Activated T-cell treated with anti-CD3 and anti-CD28 coated beads, Interleukin-2, amount 50 U/mL, for 72 hours (primary cell): ENCODE measurements around the gene MPND. TPM values are rescaled to one million over a fixed set of nuclear protein-coding genes. Genes with fewer than 3 reads are reported as not detected.

ENCODE experiments used
- ATAC-seq, 2 donors: fragments of 150-1000 bp; cut with Tn5 transposase; replicated peaks in 1 of 2; 2 replicates each; pipeline ENCODE4 v1.10.0; 2021; ENCODE audit warnings: moderate library complexity in 2 of 2, mild to moderate bottlenecking in 1 of 2
- DNase-seq, 2 donors: peaks; one replicate each; pipeline ENCODE4 v3.0.0; 2021 to 2022; ENCODE audit warnings: mixed read lengths in 1 of 2
- H3K27ac Mint-ChIP-seq: one replicate; pipeline ENCODE4 v1.8.0; 2022; ENCODE audit warnings: mild to moderate bottlenecking, moderate library complexity, mixed read lengths
- H3K27me3 Mint-ChIP-seq: one replicate; pipeline ENCODE4 v1.8.0; 2022; ENCODE audit warnings: low read depth, mixed read lengths
- H3K36me3 Mint-ChIP-seq, 2 donors: one replicate each; pipeline ENCODE4 v1.8.0; 2022; ENCODE audit warnings: mixed read lengths in 2 of 2, mild to moderate bottlenecking in 1 of 2; ENCODE audit not compliant: insufficient read depth in 2 of 2
- H3K4me1 Mint-ChIP-seq: one replicate; pipeline ENCODE4 v1.8.0; 2022; ENCODE audit warnings: low read depth, mixed read lengths
- H3K4me3 Mint-ChIP-seq, 2 donors: one replicate each; pipeline ENCODE4 v1.8.0; 2022; ENCODE audit warnings: mild to moderate bottlenecking in 2 of 2, mixed read lengths in 2 of 2, moderate library complexity in 2 of 2
- H3K9me3 Mint-ChIP-seq, 2 donors: one replicate each; pipeline ENCODE4 v1.8.0; 2022; ENCODE audit warnings: mixed read lengths in 2 of 2
- total RNA-seq, 2 donors: library from RNA; stranded (reverse); gene quantifications; one replicate each; pipeline ENCODE4 v1.2.3, GENCODE V29; 2022

The MPND gene
- total RNA-seq, 2 donors from 2014 or later, result 9.7 to 10.3 TPM

GRCh38 chr19:4390017-4390566, 46.7 kb downstream of the MPND start:
- ATAC-seq, result no peak
- Mint-ChIP-seq H3K27ac (peak overlapping the region; percentile 89), H3K9me3 (no peaks in the 10 kb centered on the region), H3K36me3 (peaks cover 4% of the 10 kb centered on the region in 2 donors), H3K4me3 (peak overlapping the region in 1 of 2 donors; percentile 20), H3K27me3 (no peaks in the 10 kb centered on the region), H3K4me1 (peaks cover 35% of the 10 kb centered on the region)
- no peak for DNase-seq

- ATAC-seq (no peak), DNase-seq (no peak)
- peaks cover 6% of the 10 kb centered on the region in 2 donors for H3K36me3 Mint-ChIP-seq
- H3K9me3 Mint-ChIP-seq, result no peaks in the 10 kb centered on the region
- peak overlapping the region; percentile 89 for H3K27ac Mint-ChIP-seq
- H3K4me3 Mint-ChIP-seq, result no peak overlapping the region
- peaks cover 41% of the 10 kb centered on the region for H3K4me1 Mint-ChIP-seq
- H3K27me3 Mint-ChIP-seq, result no peaks in the 10 kb centered on the region
Observed at GRCh38 chr19:4390567-4391305, 47.4 kb downstream of the MPND start.

GRCh38 chr19:4391306-4391693, 47.9 kb downstream of the MPND start:
- H3K27me3 Mint-ChIP-seq, result no peaks in the 10 kb centered on the region
- H3K9me3 Mint-ChIP-seq, result no peaks in the 10 kb centered on the region
- peaks cover 46% of the 10 kb centered on the region for H3K4me1 Mint-ChIP-seq
- ATAC-seq (no peak), DNase-seq (no peak)
- no peak overlapping the region for H3K4me3 Mint-ChIP-seq
- H3K27ac Mint-ChIP-seq, result no peak overlapping the region
- peaks cover 6% of the 10 kb centered on the region in 2 donors for H3K36me3 Mint-ChIP-seq

DNA sequence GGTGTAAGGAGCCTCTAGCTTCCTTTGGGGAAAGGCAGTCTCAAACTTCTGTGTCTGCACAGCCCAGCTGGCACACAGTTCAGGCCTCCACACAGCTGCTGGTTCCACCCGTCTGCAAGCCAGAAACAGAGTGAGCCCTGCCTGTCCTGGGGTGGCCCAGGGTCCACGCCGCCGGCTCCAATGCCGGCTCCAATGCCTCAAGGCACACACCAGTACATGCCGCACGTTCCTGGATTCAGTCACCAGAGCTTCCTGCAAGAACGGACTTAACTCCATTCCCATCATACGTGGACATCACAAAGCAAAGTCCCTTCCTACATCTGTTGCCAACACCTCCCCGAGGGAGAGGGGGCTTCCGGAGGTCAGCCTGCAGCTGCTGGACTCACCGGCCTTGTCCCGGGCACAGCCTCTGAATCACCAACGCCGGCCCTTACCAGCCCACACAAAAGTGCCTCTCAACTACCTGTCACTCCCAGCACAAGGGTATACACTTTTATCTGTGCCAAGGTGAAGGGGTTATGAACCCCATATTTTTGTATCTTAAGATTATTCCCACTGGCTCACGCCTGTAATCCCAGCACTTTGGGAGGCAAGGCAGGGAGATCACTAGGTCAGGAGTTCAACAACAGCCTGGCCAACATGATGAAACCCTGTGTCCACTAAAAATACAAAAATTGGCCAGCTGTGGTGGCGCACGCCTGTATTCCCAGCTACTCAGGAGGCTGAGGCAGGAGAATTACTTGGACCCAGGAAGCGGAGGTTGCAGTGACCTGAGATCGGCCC, 48.5 kb downstream of the MPND start:
- H3K27ac Mint-ChIP-seq, result no peak overlapping the region
- H3K27me3 Mint-ChIP-seq, result no peaks in the 10 kb centered on the region
- H3K4me1 Mint-ChIP-seq, result peaks cover 52% of the 10 kb centered on the region
- H3K9me3 Mint-ChIP-seq, result no peaks in the 10 kb centered on the region
- H3K36me3 Mint-ChIP-seq, result peaks cover 12% of the 10 kb centered on the region in 2 donors
- no peak for ATAC-seq
- DNase-seq, result no peak
- H3K4me3 Mint-ChIP-seq, result no peak overlapping the region

- Mint-ChIP-seq H3K27me3 (no peaks in the 10 kb centered on the region), H3K4me3 (no peak overlapping the region), H3K36me3 (peaks cover 11 to 12% of the 10 kb centered on the region in 2 donors), H3K4me1 (peaks cover 71% of the 10 kb centered on the region), H3K9me3 (no peaks in the 10 kb centered on the region), H3K27ac (peak overlapping the region; percentile 91)
- DNase-seq, result no peak
- ATAC-seq, result no peak
Observed at GRCh38 chr19:4393947-4394590, 50.7 kb downstream of the MPND start.

- Mint-ChIP-seq H3K4me1 (peaks cover 69% of the 10 kb centered on the region), H3K36me3 (peaks cover 11% of the 10 kb centered on the region in 2 donors), H3K9me3 (peaks cover 0 to 1% of the 10 kb centered on the region in 2 donors), H3K27me3 (no peaks in the 10 kb centered on the region), H3K27ac (peak overlapping the region; percentile 17), H3K4me3 (peak overlapping the region in 1 of 2 donors; percentile 2)
- no peak for DNase-seq
- ATAC-seq, result no peak
Observed at GRCh38 chr19:4396949-4397783, 53.8 kb downstream of the MPND start.

GRCh38 chr19:4399812-4400134, 56.4 kb downstream of the MPND start:
- Mint-ChIP-seq H3K4me1 (peaks cover 79% of the 10 kb centered on the region), H3K27ac (peak overlapping the region; percentile 93), H3K36me3 (peaks cover 11 to 13% of the 10 kb centered on the region in 2 donors), H3K9me3 (peaks cover 0 to 1% of the 10 kb centered on the region in 2 donors), H3K27me3 (no peaks in the 10 kb centered on the region), H3K4me3 (peak overlapping the region; percentile 87 to 96)
- peak; percentile 2 to 3 for ATAC-seq
- DNase-seq, result no peak

- Mint-ChIP-seq H3K9me3 (peaks cover 0 to 1% of the 10 kb centered on the region in 2 donors), H3K4me1 (peaks cover 76% of the 10 kb centered on the region), H3K4me3 (peak within 1 kb of the TSS; percentile 87 to 96), H3K27ac (peak within 1 kb of the TSS; percentile 93), H3K36me3 (peaks cover 10 to 11% of the 10 kb centered on the region in 2 donors), H3K27me3 (no peaks in the 10 kb centered on the region)
- ATAC-seq (peak; percentile 72 to 74), DNase-seq (peak; percentile 91 to 94)
Observed at GRCh38 chr19:4400135-4400936, 57.0 kb downstream of the MPND start, which contains the start of gene SH3GL1. SH3GL1 (minus strand) TSS chr19:4400547; CDS start chr19:4400368, 179 bp downstream.

- peaks cover 7 to 10% of the 10 kb centered on the region in 2 donors for H3K36me3 Mint-ChIP-seq
- no peak for ATAC-seq
- H3K27ac Mint-ChIP-seq, result peak overlapping the region; percentile 90
- peak overlapping the region; percentile 87 to 93 for H3K4me3 Mint-ChIP-seq
- H3K4me1 Mint-ChIP-seq, result peaks cover 71% of the 10 kb centered on the region
- H3K9me3 Mint-ChIP-seq, result peaks cover 0 to 1% of the 10 kb centered on the region in 2 donors
- no peaks in the 10 kb centered on the region for H3K27me3 Mint-ChIP-seq
- DNase-seq, result no peak
Observed at GRCh38 chr19:4401769-4402170, 58.4 kb downstream of the MPND start.

- Mint-ChIP-seq H3K9me3 (peaks cover 0 to 1% of the 10 kb centered on the region in 2 donors), H3K4me1 (peaks cover 71% of the 10 kb centered on the region), H3K27ac (peak within 1 kb of the TSS; percentile 90), H3K36me3 (peaks cover 7 to 8% of the 10 kb centered on the region in 2 donors), H3K4me3 (peak within 1 kb of the TSS; percentile 87 to 93), H3K27me3 (no peaks in the 10 kb centered on the region)
- peak; percentile 92 to 94 for ATAC-seq
- DNase-seq, result peak; percentile 99 to 100
Observed at GRCh38 chr19:4402171-4403004, 59.0 kb downstream of the MPND start, which contains the start of gene CHAF1A. CHAF1A (plus strand) TSS chr19:4402640; CDS start chr19:4402763, 123 bp downstream.
